Testis (tissue), 2 donors: ENCODE results near the gene NDFIP1.

Experiments used
- POLR2A ChIP-seq: fragments of 450-650 bp; IDR thresholded peaks from one replicate; pipeline ENCODE4 v1.6.1; 2017; ENCODE audit warnings: antibody characterized with exemption, mild to moderate bottlenecking, moderate library complexity
- TF ChIP-seq, protein P1 (sequence below), 3 experiments: fragments of 450-650 bp in 2 of 3; fragments of 200-600 bp in 1 of 3; sonication (generic) in 1 of 3; IDR thresholded peaks; one replicate each; pipeline ENCODE4 v1.5.1; 2016 to 2019; ENCODE audit warnings: antibody characterized with exemption in 3 of 3, mild to moderate bottlenecking in 2 of 3, moderate library complexity in 1 of 3

- TF ChIP-seq, protein P1, sequence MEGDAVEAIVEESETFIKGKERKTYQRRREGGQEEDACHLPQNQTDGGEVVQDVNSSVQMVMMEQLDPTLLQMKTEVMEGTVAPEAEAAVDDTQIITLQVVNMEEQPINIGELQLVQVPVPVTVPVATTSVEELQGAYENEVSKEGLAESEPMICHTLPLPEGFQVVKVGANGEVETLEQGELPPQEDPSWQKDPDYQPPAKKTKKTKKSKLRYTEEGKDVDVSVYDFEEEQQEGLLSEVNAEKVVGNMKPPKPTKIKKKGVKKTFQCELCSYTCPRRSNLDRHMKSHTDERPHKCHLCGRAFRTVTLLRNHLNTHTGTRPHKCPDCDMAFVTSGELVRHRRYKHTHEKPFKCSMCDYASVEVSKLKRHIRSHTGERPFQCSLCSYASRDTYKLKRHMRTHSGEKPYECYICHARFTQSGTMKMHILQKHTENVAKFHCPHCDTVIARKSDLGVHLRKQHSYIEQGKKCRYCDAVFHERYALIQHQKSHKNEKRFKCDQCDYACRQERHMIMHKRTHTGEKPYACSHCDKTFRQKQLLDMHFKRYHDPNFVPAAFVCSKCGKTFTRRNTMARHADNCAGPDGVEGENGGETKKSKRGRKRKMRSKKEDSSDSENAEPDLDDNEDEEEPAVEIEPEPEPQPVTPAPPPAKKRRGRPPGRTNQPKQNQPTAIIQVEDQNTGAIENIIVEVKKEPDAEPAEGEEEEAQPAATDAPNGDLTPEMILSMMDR (IDR thresholded peaks at IDR 0.05), result no peak
- TF ChIP-seq POLR2A, result no peak
Observed at GRCh38 chr5:142134331-142135010, 25.9 kb downstream of the NDFIP1 start.
